Breast epithelium (tissue), 3 donors: Measurements from ENCODE around the gene BCL2.

Experiments
- POLR2A ChIP-seq: fragments of 450-650 bp; IDR thresholded peaks from one replicate; pipeline ENCODE4 v1.6.1; 2016; ENCODE audit warnings: antibody characterized with exemption, mild to moderate bottlenecking, moderate library complexity
- POLR2AphosphoS5 ChIP-seq, 3 donors: sonication (generic); formaldehyde crosslinking; IDR thresholded peaks; one replicate each; pipeline ENCODE4 v1.6.1; 2017; ENCODE audit warnings: antibody characterized with exemption in 3 of 3
- TF ChIP-seq, protein P1 (sequence below), 3 donors: fragments of 450-650 bp; IDR thresholded peaks; one replicate each; pipeline ENCODE4 v1.5.1; 2016 to 2017; ENCODE audit warnings: antibody characterized with exemption in 3 of 3, mild to moderate bottlenecking in 3 of 3, moderate library complexity in 3 of 3

DNA sequence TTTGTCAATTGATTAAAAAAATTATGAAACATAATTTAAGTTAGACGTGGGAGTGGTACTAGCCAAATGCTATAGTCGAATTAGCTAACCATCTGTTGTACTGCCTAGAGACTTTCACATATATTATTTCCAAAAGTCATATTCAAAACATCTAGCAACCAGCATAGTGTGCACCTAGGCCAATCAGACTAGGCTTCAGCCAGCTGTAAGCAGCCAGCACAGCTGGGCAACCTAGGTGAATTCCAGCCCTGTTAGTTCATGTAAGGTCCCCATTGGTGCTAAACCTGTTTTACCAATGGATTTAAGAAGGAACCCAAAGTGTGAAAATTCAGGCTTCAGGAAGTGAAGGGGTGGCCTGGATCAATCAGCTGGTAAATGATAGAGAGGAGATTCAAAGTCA lies 144.3 kb downstream of the BCL2 start:
- TF ChIP-seq, protein P1, sequence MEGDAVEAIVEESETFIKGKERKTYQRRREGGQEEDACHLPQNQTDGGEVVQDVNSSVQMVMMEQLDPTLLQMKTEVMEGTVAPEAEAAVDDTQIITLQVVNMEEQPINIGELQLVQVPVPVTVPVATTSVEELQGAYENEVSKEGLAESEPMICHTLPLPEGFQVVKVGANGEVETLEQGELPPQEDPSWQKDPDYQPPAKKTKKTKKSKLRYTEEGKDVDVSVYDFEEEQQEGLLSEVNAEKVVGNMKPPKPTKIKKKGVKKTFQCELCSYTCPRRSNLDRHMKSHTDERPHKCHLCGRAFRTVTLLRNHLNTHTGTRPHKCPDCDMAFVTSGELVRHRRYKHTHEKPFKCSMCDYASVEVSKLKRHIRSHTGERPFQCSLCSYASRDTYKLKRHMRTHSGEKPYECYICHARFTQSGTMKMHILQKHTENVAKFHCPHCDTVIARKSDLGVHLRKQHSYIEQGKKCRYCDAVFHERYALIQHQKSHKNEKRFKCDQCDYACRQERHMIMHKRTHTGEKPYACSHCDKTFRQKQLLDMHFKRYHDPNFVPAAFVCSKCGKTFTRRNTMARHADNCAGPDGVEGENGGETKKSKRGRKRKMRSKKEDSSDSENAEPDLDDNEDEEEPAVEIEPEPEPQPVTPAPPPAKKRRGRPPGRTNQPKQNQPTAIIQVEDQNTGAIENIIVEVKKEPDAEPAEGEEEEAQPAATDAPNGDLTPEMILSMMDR (IDR thresholded peaks at IDR 0.05): no peak
- TF ChIP-seq POLR2AphosphoS5 (IDR thresholded peaks at IDR 0.05) (no peak), POLR2A (no peak)
